Measurements from ENCODE around the gene EIF4B. TPM values are rescaled to one million over a fixed set of nuclear protein-coding genes. Genes with fewer than 3 reads are reported as not detected.
A peak's percentile ranks its signal among the peaks of the same experiment; 100 is the strongest.

EIF4B gene
- total RNA-seq, 1 donor from 2014 or later, result 336 TPM

DNA sequence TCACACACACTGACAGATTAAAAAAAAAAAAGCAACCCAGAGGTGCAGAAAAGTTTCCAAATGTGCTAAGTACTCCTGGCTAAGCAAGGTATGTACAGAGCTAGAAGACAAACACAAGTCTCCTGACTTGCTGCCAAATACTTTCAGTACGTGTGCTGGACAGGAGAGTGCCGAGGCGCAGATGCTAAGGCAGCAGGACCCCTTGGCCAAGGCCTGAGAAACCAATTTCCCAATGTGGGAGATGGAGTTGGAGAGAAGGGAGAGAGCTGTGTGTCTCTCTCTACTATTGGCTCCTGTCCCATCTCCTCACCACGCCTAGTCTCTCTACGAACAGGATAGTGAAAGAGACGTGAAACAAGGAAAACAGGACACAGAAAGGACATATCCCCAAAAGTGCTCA is 67.6 kb downstream of the EIF4B start:
- no peak overlapping the region for H3K27ac Mint-ChIP-seq (ENCODE audit: unreplicated experiment)
- H3K9me3 Mint-ChIP-seq (ENCODE audit: low read depth), result no peaks in the 10 kb centered on the region
- DNase-seq (ENCODE audit: low spot score), result no peak
- H3K4me1 Mint-ChIP-seq (ENCODE audit: low read depth), result peaks cover 57% of the 10 kb centered on the region
- peaks cover 39% of the 10 kb centered on the region for H3K36me3 Mint-ChIP-seq (ENCODE audit: low read depth)
- TF ChIP-seq, protein P1, sequence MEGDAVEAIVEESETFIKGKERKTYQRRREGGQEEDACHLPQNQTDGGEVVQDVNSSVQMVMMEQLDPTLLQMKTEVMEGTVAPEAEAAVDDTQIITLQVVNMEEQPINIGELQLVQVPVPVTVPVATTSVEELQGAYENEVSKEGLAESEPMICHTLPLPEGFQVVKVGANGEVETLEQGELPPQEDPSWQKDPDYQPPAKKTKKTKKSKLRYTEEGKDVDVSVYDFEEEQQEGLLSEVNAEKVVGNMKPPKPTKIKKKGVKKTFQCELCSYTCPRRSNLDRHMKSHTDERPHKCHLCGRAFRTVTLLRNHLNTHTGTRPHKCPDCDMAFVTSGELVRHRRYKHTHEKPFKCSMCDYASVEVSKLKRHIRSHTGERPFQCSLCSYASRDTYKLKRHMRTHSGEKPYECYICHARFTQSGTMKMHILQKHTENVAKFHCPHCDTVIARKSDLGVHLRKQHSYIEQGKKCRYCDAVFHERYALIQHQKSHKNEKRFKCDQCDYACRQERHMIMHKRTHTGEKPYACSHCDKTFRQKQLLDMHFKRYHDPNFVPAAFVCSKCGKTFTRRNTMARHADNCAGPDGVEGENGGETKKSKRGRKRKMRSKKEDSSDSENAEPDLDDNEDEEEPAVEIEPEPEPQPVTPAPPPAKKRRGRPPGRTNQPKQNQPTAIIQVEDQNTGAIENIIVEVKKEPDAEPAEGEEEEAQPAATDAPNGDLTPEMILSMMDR (IDR thresholded peaks at IDR 0.05), result no peak
- no peak overlapping the region for H3K4me3 Mint-ChIP-seq (ENCODE audit: unreplicated experiment)
- H3K27me3 Mint-ChIP-seq (ENCODE audit: low read depth), result no peaks in the 10 kb centered on the region

DNA sequence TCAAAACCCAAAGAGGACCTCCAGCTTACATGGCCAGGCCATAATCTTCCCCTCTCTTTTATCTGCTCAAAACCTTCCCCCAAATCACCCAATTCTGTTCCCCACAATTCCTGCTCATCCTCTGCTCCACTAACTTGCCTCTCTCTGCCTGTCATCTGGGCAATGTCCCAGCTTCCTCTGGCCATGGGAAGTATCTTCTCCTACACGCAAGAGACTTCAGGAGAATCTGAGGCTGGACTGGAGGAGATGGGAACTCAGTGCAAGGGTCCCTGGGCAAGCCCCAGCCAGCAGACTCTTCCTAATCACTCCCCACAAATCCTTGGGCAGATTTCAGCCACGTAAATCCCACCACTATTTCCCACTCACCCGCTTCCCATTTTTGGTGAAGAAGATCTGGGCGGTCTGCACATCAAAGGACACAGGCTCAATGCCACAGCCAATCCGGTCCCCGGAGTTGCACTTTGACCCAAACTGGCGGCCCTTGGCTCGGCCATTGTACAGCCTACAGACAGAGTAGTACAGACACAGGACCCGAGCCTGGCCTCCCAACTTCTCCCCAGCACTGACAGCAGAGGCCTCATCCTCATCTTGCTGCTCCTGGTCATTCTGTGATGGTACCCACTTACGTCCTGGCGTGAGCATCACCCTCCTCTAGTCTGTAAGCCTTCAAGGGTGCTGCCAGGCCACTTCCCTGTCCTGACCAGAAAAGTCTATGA is 68.2 kb downstream of the EIF4B start:
- Mint-ChIP-seq H3K4me3 (ENCODE audit: unreplicated experiment) (no peak overlapping the region), H3K36me3 (ENCODE audit: low read depth) (peaks cover 39% of the 10 kb centered on the region)
- peak; percentile 63 for DNase-seq (ENCODE audit: low spot score)

DNA sequence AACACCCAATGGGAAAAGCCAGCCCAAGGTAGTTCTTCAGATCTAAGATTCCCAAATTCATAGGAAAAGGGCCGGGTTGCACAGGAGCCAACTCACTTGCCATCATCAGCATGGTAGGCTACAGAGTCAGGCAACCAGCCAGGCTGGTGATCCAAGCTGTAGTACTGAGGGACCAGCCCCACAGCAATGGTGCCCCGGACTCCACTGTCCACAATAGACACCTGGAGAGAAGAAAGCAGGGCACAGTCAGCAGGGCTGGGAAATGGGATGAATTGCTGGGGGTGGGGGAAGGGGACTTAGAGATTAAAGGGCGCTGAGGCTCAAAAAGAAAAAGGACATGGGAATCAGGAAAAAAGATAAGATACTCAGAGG is 68.7 kb downstream of the EIF4B start:
- TF ChIP-seq, protein P1 (IDR thresholded peaks at IDR 0.05), result no peak
- no peaks in the 10 kb centered on the region for H3K9me3 Mint-ChIP-seq (ENCODE audit: low read depth)
- peaks cover 56% of the 10 kb centered on the region for H3K4me1 Mint-ChIP-seq (ENCODE audit: low read depth)
- no peak for DNase-seq (ENCODE audit: low spot score)
- H3K27me3 Mint-ChIP-seq (ENCODE audit: low read depth), result no peaks in the 10 kb centered on the region
- H3K4me3 Mint-ChIP-seq (ENCODE audit: unreplicated experiment), result no peak overlapping the region
- peaks cover 38% of the 10 kb centered on the region for H3K36me3 Mint-ChIP-seq (ENCODE audit: low read depth)
- H3K27ac Mint-ChIP-seq (ENCODE audit: unreplicated experiment), result no peak overlapping the region

More for the DNA sequence above, 68.2 kb downstream of the EIF4B start:
- TF ChIP-seq, protein P1 (IDR thresholded peaks at IDR 0.05), result no peak
- H3K9me3 Mint-ChIP-seq (ENCODE audit: low read depth), result no peaks in the 10 kb centered on the region
- peaks cover 52% of the 10 kb centered on the region for H3K4me1 Mint-ChIP-seq (ENCODE audit: low read depth)
- peak overlapping the region; percentile 3 for H3K27ac Mint-ChIP-seq (ENCODE audit: unreplicated experiment)
- H3K27me3 Mint-ChIP-seq (ENCODE audit: low read depth), result no peaks in the 10 kb centered on the region

DNA sequence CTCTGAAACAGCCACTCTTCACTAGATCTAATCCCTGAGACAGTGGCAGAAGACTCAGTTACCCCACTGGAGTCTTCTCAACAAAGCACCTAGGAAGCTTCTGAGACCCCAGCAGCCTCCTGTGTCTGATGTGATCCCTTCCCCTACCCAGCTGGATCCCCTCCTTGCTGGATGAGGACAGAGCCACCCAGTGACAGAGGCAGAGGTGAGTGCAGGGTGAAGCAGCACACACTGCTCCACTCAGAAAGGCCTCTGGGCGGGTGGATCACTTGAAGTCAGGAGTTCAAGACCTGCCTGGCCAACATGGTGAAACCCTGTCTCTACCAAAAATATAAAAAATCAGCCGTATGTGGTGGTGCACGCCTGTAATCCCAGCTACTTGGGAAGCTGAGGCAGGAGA is 70.2 kb downstream of the EIF4B start:
- peak; percentile 57 for DNase-seq (ENCODE audit: low spot score)
- Mint-ChIP-seq H3K27ac (ENCODE audit: unreplicated experiment) (no peak overlapping the region), H3K9me3 (ENCODE audit: low read depth) (no peaks in the 10 kb centered on the region), H3K27me3 (ENCODE audit: low read depth) (no peaks in the 10 kb centered on the region), H3K36me3 (ENCODE audit: low read depth) (peaks cover 33% of the 10 kb centered on the region), H3K4me3 (ENCODE audit: unreplicated experiment) (no peak overlapping the region), H3K4me1 (ENCODE audit: low read depth) (peaks cover 54% of the 10 kb centered on the region)
- TF ChIP-seq, protein P1 (IDR thresholded peaks at IDR 0.05), result no peak

DNA sequence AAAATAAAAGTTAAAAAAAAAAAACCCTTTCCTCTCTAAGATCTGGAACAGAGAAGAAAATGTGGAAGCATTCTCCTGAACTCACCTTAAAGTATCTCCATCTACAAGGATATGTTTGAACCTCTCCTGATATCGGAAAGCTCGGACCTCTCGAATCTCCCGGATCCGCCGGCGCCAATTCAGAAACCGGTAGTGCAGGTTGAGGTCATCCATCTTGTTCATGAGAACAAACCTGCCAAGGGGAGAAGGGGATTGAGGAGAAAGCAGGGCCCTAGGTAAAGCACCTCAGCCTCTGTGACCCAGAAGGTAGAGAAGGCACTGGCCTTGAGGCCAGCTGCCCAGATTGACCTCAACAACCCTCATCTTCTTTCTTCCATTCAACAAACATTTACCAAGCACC is 70.8 kb downstream of the EIF4B start:
- Mint-ChIP-seq H3K27ac (ENCODE audit: unreplicated experiment) (no peak overlapping the region), H3K4me3 (ENCODE audit: unreplicated experiment) (no peak overlapping the region), H3K4me1 (ENCODE audit: low read depth) (peaks cover 48% of the 10 kb centered on the region), H3K27me3 (ENCODE audit: low read depth) (no peaks in the 10 kb centered on the region), H3K36me3 (ENCODE audit: low read depth) (peaks cover 33% of the 10 kb centered on the region), H3K9me3 (ENCODE audit: low read depth) (no peaks in the 10 kb centered on the region)
- peak; percentile 38 for DNase-seq (ENCODE audit: low spot score)
- TF ChIP-seq, protein P1 (IDR thresholded peaks at IDR 0.05), result no peak
